GM23248 (cell line): ENCODE results near the gene LINC00237. TPM values are rescaled to one million over a fixed set of nuclear protein-coding genes. Genes with fewer than 3 reads are reported as not detected.

Experiments used
- DNase-seq: peaks from one replicate; pipeline ENCODE4 v3.0.0-alpha.2; 2015
- H2AFZ ChIP-seq: fragments of 200-600 bp; sonication (generic); 2 replicates; pipeline ENCODE4 v1.6.1; 2016; ENCODE audit warnings: antibody characterized with exemption
- H3F3A ChIP-seq: fragments of 200-600 bp; sonication (generic); 2 replicates; pipeline ENCODE4 v1.6.1; 2016; ENCODE audit warnings: mild to moderate bottlenecking, antibody characterized with exemption, mixed run types; ENCODE audit not compliant: insufficient read depth
- H3K27ac ChIP-seq: fragments of 200-600 bp; sonication (generic); 2 replicates; pipeline ENCODE4 v1.5.1; 2016; ENCODE audit warnings: mild to moderate bottlenecking
- H3K27me3 ChIP-seq: fragments of 200-600 bp; sonication (generic); replicated peaks from 2 replicates; pipeline ENCODE4 v1.6.1; 2016; ENCODE audit warnings: mild to moderate bottlenecking; ENCODE audit not compliant: insufficient read depth
- H3K36me3 ChIP-seq: fragments of 200-600 bp; sonication (generic); 2 replicates; pipeline ENCODE4 v1.6.1; 2016; ENCODE audit warnings: low read depth, mild to moderate bottlenecking
- H3K4me1 ChIP-seq: fragments of 200-600 bp; sonication (generic); 2 replicates; pipeline ENCODE4 v1.6.1; 2016; ENCODE audit warnings: mild to moderate bottlenecking; ENCODE audit not compliant: insufficient read depth
- H3K4me2 ChIP-seq: fragments of 200-600 bp; sonication (generic); one replicate; pipeline ENCODE4 v1.6.1; 2016; ENCODE audit warnings: mild to moderate bottlenecking; ENCODE audit not compliant: unreplicated experiment
- H3K4me3 ChIP-seq: fragments of 200-600 bp; sonication (generic); 2 replicates; pipeline ENCODE4 v1.5.1; 2016; ENCODE audit warnings: mild to moderate bottlenecking
- H3K79me2 ChIP-seq: fragments of 200-600 bp; sonication (generic); 2 replicates; pipeline ENCODE4 v1.6.1; 2016; ENCODE audit warnings: mild to moderate bottlenecking; ENCODE audit not compliant: insufficient read depth
- H3K9ac ChIP-seq: fragments of 200-600 bp; sonication (generic); 2 replicates; pipeline ENCODE4 v1.6.1; 2016; ENCODE audit warnings: mild to moderate bottlenecking
- H3K9me2 ChIP-seq: fragments of 200-600 bp; sonication (generic); 2 replicates; pipeline ENCODE4 v1.6.1; 2016; ENCODE audit warnings: mixed run types, mild to moderate bottlenecking, moderate library complexity; ENCODE audit not compliant: insufficient read depth
- H3K9me3 ChIP-seq: fragments of 200-600 bp; sonication (generic); one replicate; pipeline ENCODE4 v1.6.1; 2017; ENCODE audit warnings: low read depth
- H4K20me1 ChIP-seq: fragments of 200-600 bp; sonication (generic); 2 replicates; pipeline ENCODE4 v1.6.0; 2016; ENCODE audit not compliant: insufficient read depth
- EZH2 ChIP-seq: fragments of 200-600 bp; sonication (generic); IDR thresholded peaks from 2 replicates; pipeline ENCODE4 v1.6.1; 2018; ENCODE audit warnings: antibody characterized with exemption, mild to moderate bottlenecking; ENCODE audit not compliant: insufficient read depth, poor library complexity, severe bottlenecking
- EZH2phosphoT487 ChIP-seq: fragments of 200-600 bp; sonication (generic); IDR thresholded peaks from 2 replicates; pipeline ENCODE4 v1.6.1; 2018; ENCODE audit warnings: antibody characterized with exemption, moderate library complexity, mild to moderate bottlenecking, low read depth; ENCODE audit not compliant: insufficient read depth
- WGBS, 2 experiments: methylation state at CpG; one replicate each; pipeline ENCODE4 v1.1.6; 2015 to 2017; ENCODE audit warnings: low lambda C conversion rate in 2 of 2, low coverage in 1 of 2; ENCODE audit errors: missing lambda C conversion rate in 2 of 2; 5-methylcytosine and 5-hydroxymethylcytosine counted together
- in situ Hi-C: fragments of 300-500 bp; cut with MboI; formaldehyde crosslinking; loops from 2 replicates; pipeline ENCODE4 v1.15.0; 2020
- polyA plus RNA-seq: library from polyadenylated mRNA; unstranded; fragments of >200 nt; fragmentation: Nextera tagmentation; extraction: Ambion mirVana; gene quantifications from 2 replicates; pipeline ENCODE4 v1.2.1, GENCODE V29; 2016
- total RNA-seq: library from RNA; depleted of rRNA; stranded (reverse); fragments of >200 nt; shearing (Covaris generic); gene quantifications from 2 replicates; pipeline ENCODE4 v1.2.3, GENCODE V29; 2014; rRNA removed

LINC00237 gene
- total RNA-seq (not detected in 2 replicates), polyA plus RNA-seq (not detected in 2 replicates)

DNA sequence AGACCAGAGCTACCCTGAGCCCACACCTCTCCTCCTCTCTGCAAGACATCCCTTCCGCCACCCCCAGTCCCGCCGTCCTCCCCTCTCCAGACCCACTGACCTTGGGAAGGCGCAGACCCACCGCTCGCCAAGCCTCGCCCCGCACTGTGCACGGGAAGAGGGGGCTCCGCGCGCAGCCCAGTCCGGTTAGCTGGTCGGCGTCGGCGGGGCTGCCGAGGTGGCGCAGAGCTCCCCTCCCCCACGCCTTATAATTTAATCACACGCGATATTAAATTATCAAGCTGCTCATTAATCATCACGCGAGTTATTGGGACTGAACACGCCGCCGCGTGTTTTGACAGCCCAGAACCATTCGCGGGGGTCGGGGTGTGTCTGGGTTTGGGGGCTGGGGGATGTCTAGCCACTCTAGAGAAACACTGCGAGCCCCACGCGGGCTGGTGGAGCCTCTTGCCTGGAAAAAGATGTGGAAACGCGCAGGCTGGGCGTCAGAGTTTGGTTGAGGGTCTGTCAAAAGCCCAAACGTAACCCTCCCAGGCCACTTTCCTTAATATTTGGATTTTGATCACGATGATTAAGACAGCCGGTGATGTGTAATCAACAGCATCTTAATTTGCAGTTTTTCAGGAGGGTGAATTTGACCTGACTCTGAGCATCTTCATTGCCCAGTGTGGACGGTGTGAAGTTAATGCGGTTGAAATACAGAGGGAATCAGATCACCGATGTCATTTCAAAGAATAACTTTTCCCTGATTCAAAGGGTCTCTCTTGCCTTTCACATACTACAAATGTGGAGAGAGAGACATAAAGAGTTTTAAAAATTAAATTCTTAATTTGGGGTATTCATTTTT, at the start of gene LINC00237:
TSS of gene LINC00237 (minus strand) at position 188 of the 847 bp plus-strand sequence.
- H3K4me1 ChIP-seq = no peaks in the 10 kb centered on the region
- DNase-seq = no peak
- H3F3A ChIP-seq = no peaks in the 10 kb centered on the region
- no peaks in the 10 kb centered on the region for H3K9me3 ChIP-seq
- peaks cover 68% of the 10 kb centered on the region for H3K27me3 ChIP-seq
- H3K4me2 ChIP-seq = no peak within 1 kb of the TSS
- H2AFZ ChIP-seq = no peak within 1 kb of the TSS
- no peaks in the 10 kb centered on the region for H3K36me3 ChIP-seq
- no peaks in the 10 kb centered on the region for H3K79me2 ChIP-seq
- no peak within 1 kb of the TSS for H3K9ac ChIP-seq
- H4K20me1 ChIP-seq = no peaks in the 10 kb centered on the region
- no peaks in the 10 kb centered on the region for H3K9me2 ChIP-seq
- in situ Hi-C loops = no loop called here
- WGBS, 2 experiments = 8 to 9% methylated on average over 26 to 43 of the region's 43 CpGs
- H3K4me3 ChIP-seq = no peak within 1 kb of the TSS
- TF ChIP-seq EZH2 (no peak), EZH2phosphoT487 (no peak)
- no peak within 1 kb of the TSS for H3K27ac ChIP-seq

DNA sequence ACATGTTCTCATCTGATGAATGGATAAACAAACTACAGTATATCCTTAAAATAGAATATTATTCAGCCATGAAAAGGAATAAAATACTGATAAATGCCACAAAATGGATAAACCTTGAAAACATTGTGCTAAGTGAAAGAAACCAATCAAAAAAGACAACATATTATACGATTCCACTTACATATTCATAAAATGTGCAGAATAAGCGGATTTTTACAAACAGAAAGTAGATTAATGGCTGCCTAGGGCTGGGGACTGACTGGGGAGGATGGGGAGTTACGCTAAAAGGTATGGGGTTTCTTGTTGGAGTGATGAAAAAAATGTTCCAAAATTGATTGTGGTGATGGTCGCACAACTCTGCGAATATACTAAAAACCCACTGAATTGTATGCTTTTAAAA, 49.1 kb upstream of the LINC00237 start:
- Histone ChIP-seq H2AFZ (no peak overlapping the region), H3K27ac (no peak overlapping the region), H3K36me3 (no peaks in the 10 kb centered on the region), H3K27me3 (no peaks in the 10 kb centered on the region), H3K4me3 (no peak overlapping the region), H3K9ac (no peak overlapping the region), H3K79me2 (no peaks in the 10 kb centered on the region), H3F3A (no peaks in the 10 kb centered on the region), H4K20me1 (no peaks in the 10 kb centered on the region), H3K4me1 (peaks cover 11% of the 10 kb centered on the region), H3K9me3 (no peaks in the 10 kb centered on the region), H3K4me2 (no peak overlapping the region), H3K9me2 (no peaks in the 10 kb centered on the region)
- in situ Hi-C loops = no loop called here
- no peak for DNase-seq
- TF ChIP-seq EZH2 (no peak), EZH2phosphoT487 (no peak)
- WGBS, 2 experiments = 94 to 96% methylated on average over 5 of the region's 5 CpGs

DNA sequence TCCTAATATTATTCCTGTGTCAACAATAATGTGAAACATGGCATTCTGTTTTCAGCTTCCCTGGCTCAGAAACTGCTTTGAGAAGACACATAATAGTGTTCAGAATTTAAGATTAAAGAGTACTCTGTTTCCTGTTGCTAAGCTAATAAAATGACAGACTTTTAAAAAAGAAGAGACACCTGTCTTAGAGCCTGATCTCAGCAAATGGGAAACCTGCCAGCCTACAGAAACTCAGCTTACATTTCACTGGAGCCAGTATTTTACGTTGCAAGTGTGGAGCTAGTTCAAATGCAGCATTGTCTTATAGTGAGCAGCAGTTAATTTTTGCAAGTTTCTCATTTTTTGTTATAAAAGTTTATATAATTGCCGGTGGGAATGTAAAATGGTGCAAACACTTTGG, 48.5 kb upstream of the LINC00237 start:
- Histone ChIP-seq H3K9me3 (no peaks in the 10 kb centered on the region), H3K36me3 (no peaks in the 10 kb centered on the region), H3K79me2 (no peaks in the 10 kb centered on the region), H3K27me3 (no peaks in the 10 kb centered on the region), H3K4me2 (no peak overlapping the region), H3F3A (no peaks in the 10 kb centered on the region), H2AFZ (no peak overlapping the region), H3K9me2 (no peaks in the 10 kb centered on the region), H3K4me3 (no peak overlapping the region), H4K20me1 (no peaks in the 10 kb centered on the region), H3K9ac (no peak overlapping the region), H3K27ac (no peak overlapping the region), H3K4me1 (peaks cover 11% of the 10 kb centered on the region)
- in situ Hi-C loops = no loop called here
- no peak for DNase-seq
- TF ChIP-seq EZH2phosphoT487 (no peak), EZH2 (no peak)
- 53 to 60% methylated on average over 2 of the region's 2 CpGs for WGBS, 2 experiments

DNA sequence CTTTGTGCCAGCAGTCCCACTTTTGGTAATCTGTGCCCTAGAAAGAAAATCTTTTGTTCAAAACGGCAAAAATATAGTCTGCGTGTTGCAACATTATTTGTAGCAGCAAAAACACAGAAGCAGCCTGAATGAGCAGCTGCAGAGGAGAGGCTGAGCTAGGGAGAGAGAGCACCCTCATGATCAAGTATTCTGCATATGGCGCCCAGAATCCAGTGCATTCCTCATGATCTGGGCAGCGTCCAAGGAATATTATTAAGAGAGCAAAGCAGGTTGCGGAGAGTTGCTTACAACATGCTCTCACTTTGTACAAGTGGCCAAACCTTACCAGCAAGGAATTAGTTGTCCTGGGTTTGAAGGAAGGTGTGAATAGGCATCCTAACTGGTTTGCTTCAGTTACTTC, 45.6 kb upstream of the LINC00237 start:
- H3F3A ChIP-seq = no peaks in the 10 kb centered on the region
- no peaks in the 10 kb centered on the region for H3K27me3 ChIP-seq
- in situ Hi-C loops = no loop called here
- H3K27ac ChIP-seq = no peak overlapping the region
- no peak for TF ChIP-seq EZH2phosphoT487
- no peak for TF ChIP-seq EZH2
- no peak for DNase-seq
- peaks cover 18% of the 10 kb centered on the region for H3K4me1 ChIP-seq
- no peaks in the 10 kb centered on the region for H3K9me3 ChIP-seq
- H3K4me2 ChIP-seq = no peak overlapping the region
- H3K9me2 ChIP-seq = no peaks in the 10 kb centered on the region
- H3K79me2 ChIP-seq = no peaks in the 10 kb centered on the region
- H3K36me3 ChIP-seq = peaks cover 5% of the 10 kb centered on the region; the same call in 1 of the 2 replicates
- WGBS, 2 experiments = 49 to 53% methylated on average over 5 of the region's 5 CpGs
- no peak overlapping the region for H2AFZ ChIP-seq
- H4K20me1 ChIP-seq = no peaks in the 10 kb centered on the region
- no peak overlapping the region for H3K9ac ChIP-seq
- no peak overlapping the region for H3K4me3 ChIP-seq

DNA sequence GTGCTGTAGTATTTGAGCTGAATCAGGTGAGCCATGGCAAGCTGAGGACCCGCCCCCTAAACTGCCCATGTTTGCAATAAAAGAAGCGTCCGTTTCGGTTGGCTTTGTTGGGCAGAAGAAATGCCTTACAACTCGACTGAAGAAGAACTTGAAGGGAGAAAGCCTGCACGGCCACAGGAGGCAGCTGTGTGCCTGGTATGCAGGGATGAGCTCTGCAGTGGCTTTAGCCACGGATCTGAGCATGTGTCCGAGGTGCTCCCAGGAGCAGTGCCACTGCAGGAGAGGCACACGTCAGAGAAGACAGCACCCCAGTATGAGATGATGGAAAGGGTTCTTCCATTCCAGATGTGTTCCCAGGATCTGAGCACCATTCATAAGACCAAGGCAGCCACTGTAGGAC, 43.2 kb upstream of the LINC00237 start:
- in situ Hi-C loops = no loop called here
- Histone ChIP-seq H3K79me2 (no peaks in the 10 kb centered on the region), H3F3A (no peaks in the 10 kb centered on the region)

More for the DNA sequence above, 43.2 kb upstream of the LINC00237 start:
- H3K4me3 ChIP-seq = no peak overlapping the region
- no peak overlapping the region for H2AFZ ChIP-seq
- H4K20me1 ChIP-seq = no peaks in the 10 kb centered on the region
- H3K27ac ChIP-seq = no peak overlapping the region
- 78 to 83% methylated on average over 9 of the region's 9 CpGs for WGBS, 2 experiments
- H3K9me3 ChIP-seq = no peaks in the 10 kb centered on the region
- no peak overlapping the region for H3K4me2 ChIP-seq
- TF ChIP-seq EZH2phosphoT487 (no peak), EZH2 (no peak)
- DNase-seq = no peak
- H3K27me3 ChIP-seq = no peaks in the 10 kb centered on the region
- H3K36me3 ChIP-seq = peaks cover 5% of the 10 kb centered on the region; the same call in 1 of the 2 replicates
- peaks cover 7% of the 10 kb centered on the region for H3K4me1 ChIP-seq
- no peaks in the 10 kb centered on the region for H3K9me2 ChIP-seq
- no peak overlapping the region for H3K9ac ChIP-seq
